Activated CD4-positive, alpha-beta T cell treated with anti-CD3 and anti-CD28 coated beads, Interleukin-2, amount 50 U/mL, for 4 hours (primary cell): ENCODE results near the gene FMO2.

Experiments
- DNase-seq, 2 experiments: peaks; one replicate each; pipeline ENCODE4 v3.0.0-alpha.2; 2020

The FMO2 gene

DNA sequence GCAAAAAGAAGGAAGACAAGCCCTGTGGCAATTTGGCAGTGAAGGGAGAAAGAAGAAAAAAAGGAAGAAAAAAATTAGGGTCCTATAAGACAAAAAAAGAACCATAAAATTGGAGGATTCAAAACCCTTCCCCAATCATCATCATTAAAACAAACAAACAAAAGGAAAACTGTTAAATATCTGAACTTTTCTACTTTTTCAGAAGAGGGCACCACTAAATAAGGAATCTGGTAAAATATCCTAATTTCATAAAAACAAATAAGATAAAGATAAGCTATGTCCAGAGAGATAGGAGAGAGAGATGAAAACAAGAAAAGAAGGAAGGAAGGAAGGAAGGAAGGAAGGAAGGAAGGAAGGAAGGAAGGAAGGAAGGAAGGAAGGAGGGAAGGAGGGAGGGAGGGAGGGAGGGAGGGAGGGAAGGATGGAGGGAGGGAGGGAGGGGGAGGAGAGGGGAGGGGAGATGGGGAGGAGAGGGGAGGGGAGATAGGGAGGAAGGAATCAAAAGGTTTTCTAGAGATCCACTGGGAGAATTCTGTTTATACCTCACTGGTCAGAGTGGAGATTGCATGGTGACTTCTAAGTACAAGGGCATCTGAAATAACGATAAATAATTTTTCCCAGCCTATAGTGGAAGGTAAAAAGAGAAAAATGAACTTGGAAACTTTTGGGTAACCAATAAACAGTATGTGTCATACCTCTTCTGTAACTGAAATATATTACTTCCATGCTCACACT is 10.4 kb upstream of the FMO2 start:
- no peak for DNase-seq

- DNase-seq, result no peak
Observed at GRCh38 chr1:171177261-171177660, 7.8 kb upstream of the FMO2 start.

DNA sequence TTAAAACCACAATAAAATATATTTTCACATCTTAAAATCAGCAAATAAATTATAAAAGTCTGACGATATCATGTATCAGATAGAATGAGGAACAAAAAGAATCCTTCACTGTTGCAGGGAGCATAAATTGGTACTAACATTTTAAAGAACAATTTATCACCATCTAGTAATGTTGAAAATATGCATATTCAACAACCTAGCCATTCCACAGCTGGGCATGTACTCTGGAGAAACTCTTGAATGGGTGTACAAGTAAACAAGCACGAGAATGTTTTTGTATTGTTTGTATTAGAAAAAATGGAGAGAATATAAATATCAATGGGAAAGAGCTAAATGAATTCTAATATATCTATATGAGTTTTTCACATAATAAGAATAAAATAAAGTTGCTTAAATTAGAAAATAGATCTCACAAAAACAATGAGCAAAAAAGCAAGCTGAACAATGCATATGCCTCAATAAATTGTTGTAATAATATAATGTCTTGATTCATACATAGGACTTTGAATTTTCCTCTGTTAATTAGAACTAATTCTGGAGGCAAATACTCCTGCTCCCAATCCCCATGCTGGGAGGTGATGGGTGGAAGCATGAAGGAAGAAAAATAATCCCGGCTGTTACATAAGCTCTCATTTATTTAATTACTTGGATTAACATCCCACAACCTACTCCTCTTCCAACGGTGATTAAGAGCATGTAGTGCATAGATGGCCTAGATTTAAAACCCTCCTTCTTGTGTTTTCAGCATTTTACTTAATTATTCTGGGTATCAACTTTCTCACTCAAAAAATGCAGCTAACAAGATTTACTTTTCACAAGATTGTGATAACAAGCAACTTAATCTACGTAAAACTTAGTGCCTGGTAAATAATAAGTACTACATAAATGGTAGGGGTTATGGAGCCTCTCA is 5.5 kb upstream of the FMO2 start:
- no peak for DNase-seq

GRCh38 chr1:171180670-171181069 is 4.4 kb upstream of the FMO2 start:
- no peak for DNase-seq

DNA sequence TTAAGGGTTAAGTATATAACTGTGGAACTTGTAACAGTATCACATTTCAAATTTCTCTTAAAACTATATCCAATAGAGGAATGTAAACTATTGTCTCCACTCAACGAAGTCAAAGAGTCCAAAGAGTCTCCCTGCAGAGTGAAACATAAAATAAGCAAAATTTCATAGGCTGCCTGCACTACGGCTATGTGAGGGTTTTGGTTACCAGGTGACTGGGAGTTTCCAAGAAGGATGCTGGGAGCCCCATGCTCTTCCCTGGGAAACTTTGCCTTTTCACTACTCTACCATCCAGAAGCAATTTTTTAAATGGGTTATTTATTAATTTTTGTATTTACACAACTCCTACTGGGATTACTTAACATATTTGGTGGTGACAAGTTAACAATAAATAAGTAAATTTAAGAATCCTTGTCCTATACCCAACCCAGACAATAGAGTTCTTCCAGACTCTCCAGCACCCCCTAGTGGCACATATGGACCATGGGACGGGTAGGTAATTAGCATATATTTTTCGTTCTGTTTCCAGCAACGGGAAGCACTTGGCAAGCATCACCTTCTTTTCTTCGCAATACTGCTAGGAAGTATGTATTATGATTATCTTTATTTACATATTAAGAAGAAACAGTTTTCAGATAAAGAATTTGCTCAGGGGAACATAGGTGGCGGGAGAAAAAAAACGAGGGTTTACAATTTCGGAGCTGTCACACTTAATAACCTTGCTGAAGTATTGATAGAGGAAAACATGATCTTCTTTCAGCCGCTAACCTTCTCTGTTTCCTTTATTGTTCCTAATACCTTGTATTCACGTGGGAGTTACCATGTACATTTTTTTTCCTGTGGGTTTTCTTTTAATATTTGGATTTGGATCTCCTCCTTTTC is 3.5 kb downstream of the FMO2 start:
- DNase-seq, result peak; percentile 9 to 11

DNA sequence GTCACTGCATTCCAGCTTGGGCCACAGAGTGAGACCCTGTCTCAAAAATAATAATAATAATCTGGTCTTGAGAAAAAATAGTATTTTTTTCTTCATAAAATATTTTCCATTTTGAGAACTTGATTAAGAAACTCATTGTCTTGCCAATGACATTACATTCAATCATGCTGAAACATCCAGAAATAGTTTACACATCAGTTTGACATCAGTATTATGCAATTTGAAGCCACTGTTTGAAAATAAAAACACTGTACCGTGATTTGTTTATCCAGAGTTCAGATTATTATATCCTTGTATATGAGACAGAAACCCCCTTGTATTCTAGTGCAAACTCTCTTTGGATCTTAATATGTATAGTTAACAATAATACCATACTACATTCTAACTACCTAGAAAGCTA is 6.9 kb downstream of the FMO2 start:
- DNase-seq, result no peak

- DNase-seq, result no peak
Observed at GRCh38 chr1:171195767-171196166, 10.7 kb downstream of the FMO2 start.

GRCh38 chr1:171196351-171196750 is 11.3 kb downstream of the FMO2 start:
- DNase-seq, result no peak

DNA sequence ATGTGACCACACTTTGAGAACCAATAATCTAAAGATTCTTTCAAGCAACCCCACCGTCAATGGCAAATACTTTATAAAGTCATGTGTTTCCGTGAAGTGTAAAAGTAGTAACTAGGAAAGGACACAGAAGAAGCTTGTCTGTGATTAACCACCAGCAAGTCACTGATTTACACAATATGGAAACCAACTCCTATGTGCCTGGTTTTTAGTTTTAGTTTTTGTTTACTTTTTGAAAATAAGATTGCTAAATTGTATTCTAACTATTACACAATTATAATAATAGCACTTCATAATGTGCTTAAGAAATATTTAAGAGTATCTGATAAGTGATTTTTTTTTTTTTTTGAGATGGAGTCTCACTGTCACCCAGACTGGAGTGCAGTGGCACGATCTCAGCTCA is 13.0 kb downstream of the FMO2 start:
- DNase-seq, result no peak

GRCh38 chr1:171204296-171204695 is 19.2 kb downstream of the FMO2 start:
- DNase-seq, result no peak

DNA sequence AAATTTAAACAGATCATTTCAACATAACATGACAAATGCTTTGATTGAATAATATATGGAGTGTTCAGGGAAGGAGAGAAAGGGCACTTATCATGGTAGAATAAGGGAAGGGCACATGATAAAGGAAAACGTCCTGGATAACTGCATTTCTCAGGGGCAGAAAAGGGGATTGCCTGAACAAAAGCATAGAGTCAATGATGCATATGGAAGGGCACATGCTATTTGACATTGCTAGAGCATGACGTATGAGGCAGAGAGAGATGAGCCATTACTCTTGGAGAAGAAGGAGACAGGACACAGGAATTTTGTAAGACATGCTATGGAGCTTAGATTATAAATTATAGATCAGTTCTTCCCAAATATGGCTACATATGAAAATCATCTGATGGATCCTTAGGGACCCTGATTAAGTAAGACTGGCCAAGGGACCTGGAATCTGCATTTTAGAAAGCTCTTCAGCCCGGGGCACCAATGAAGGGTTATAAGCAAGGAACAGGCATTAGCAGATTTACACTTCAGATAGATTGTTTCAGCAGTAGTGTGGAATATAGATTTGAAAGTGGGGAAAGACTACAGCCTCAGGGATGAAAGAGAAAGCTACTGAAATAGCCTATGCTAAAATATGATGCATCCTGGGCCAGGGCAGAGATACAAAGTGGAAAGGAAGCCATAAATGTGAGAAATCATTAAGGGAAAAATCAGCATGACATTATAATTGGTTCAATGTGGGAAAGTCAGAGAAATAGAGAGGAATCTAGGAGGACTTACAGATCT is 21.3 kb downstream of the FMO2 start:
- DNase-seq, result no peak

GRCh38 chr1:171206978-171207355 is 21.9 kb downstream of the FMO2 start:
- no peak for DNase-seq

- DNase-seq, result no peak
Observed at GRCh38 chr1:171207377-171207776, 22.3 kb downstream of the FMO2 start.

DNA sequence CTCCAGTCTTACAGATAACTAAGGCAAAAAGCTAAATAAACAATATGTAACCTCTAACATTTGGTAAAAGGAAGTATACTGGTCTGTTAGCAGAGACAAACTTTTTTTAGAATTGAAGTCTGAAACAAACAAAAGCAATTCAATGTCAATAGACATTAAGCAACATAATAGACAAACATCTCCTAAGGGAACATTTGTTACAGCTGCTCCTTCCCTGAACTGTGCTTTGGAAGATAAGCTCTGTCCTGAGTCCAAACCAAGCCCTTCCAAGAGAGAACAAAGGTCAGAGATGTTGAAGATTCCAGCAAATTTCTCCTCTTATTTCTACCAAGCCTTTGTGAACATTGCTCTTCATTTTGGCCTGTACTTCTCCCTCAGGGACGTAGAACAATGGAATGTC is 25.3 kb downstream of the FMO2 start:
- no peak for DNase-seq

DNA sequence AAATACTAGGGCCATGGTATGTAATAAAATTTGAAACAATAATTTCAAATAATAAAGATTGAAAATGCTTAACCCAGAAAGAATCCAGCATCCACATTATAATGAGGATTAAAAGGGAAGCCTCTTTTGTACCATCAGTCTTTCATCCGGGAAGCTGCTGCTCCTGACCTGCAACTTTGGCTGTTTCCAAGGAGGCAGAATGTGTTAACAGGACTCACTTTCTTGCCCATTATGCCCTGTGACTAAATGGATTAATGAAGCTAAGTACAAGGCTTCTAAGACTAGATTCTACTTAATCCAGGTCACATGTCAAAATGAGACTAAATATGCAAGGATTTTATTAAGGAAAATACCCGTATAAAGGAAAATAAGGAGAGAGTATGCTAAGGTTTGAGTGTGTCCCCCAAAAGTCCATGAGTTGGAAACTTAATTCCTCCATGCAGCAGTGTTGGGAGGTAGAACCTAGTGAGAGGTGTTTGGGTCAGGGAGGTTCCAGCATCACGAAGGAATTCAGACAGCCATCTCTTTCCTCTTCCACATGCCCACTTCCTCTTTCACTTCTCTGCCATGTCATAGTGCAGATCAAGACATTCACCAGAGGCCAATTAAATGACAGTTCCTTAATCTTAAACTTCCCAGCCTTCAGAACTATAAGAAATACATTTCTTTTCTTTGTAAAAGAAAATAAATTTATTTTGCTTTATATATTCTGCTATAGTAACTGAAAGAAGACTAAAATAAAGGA is 27.7 kb downstream of the FMO2 start:
- no peak for DNase-seq

GRCh38 chr1:171213559-171214454 is 28.7 kb downstream of the FMO2 start:
- no peak for DNase-seq

DNA sequence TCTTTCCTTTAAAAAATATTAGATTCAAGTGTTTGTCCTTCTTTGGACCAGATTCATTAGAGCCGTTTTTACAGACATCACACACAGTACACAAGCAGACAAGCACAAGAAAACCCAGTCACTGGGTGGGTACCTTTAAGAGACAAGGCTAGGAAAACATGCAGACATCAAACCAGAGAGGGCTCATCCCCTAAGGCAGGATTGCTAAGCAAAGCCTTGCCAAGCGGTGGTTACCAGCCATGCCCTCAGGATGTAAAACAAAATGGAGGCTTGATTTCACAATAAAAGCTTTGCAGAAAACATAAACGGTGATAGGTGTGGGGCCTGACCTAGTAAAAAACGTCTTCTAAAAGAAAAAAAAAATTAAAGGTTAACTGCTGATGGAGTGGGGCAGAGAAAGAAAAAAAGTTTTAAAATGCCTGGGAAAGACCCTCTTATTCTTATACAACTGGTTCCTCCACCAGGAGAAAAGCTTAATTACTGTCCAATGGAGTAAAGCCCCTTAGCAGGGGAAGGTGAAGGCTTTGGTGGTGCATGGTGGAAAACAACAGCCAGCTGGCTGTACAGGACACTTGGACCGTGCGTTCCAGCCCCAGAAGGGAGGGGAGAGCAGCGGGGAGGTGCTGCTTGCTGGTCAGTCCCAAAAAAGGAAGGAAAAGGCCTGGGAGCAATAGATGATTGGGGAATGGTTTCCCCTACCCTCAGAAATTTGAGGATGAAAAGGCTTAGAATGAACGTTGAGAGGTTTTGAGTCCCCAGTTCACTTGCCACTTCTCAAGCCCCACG is 32.8 kb downstream of the FMO2 start:
- DNase-seq, result no peak

GRCh38 chr1:171218661-171219060 is 33.6 kb downstream of the FMO2 start:
- DNase-seq, result no peak

GRCh38 chr1:171219346-171220080 is 34.4 kb downstream of the FMO2 start:
- no peak for DNase-seq
